Neural cell (in vitro differentiated cells): ENCODE results near the gene PPIE.
"Not testable (repeated sequence)": the region's sequence is repeated elsewhere in the genome, so short reads cannot be mapped to it uniquely, and the experiment has no call there.

Experiments
- CTCF ChIP-seq: fragments of 450-650 bp; IDR thresholded peaks from 2 replicates; pipeline ENCODE4 v1.5.1; 2014; ENCODE audit warnings: antibody characterized with exemption, mild to moderate bottlenecking, moderate library complexity; ENCODE audit not compliant: poor library complexity, severe bottlenecking
- EP300 ChIP-seq: fragments of 450-650 bp; conservative IDR thresholded peaks from 2 replicates; pipeline ENCODE4 v1.6.1; 2014; ENCODE audit warnings: antibody characterized with exemption, mild to moderate bottlenecking, moderate library complexity; ENCODE audit not compliant: poor library complexity, severe bottlenecking
- EZH2 ChIP-seq: fragments of 200-600, 300-800 bp; shearing (Covaris generic), sonication (generic); IDR thresholded peaks from 2 replicates; pipeline ENCODE4 v1.6.1; 2014; ENCODE audit warnings: antibody characterized with exemption, low read length, borderline replicate concordance, mild to moderate bottlenecking; ENCODE audit not compliant: insufficient read depth, poor library complexity, severe bottlenecking
- MXI1 ChIP-seq: fragments of 450-650 bp; conservative IDR thresholded peaks from 2 replicates; pipeline ENCODE4 v1.6.1; 2014; ENCODE audit warnings: antibody characterized with exemption, mild to moderate bottlenecking; ENCODE audit not compliant: poor library complexity, severe bottlenecking
- POLR2AphosphoS5 ChIP-seq: IDR thresholded peaks from 2 replicates; pipeline ENCODE4 v1.6.1; 2012
- RAD21 ChIP-seq: fragments of 450-650 bp; conservative IDR thresholded peaks from 2 replicates; pipeline ENCODE4 v1.6.1; 2014; ENCODE audit warnings: antibody characterized with exemption, mild to moderate bottlenecking, moderate library complexity
- REST ChIP-seq: IDR thresholded peaks from 2 replicates; pipeline ENCODE4 v1.6.1; 2012; ENCODE audit warnings: borderline replicate concordance
- SMC3 ChIP-seq: fragments of 450-650 bp; conservative IDR thresholded peaks from 2 replicates; pipeline ENCODE4 v1.6.1; 2014; ENCODE audit warnings: antibody characterized with exemption, mild to moderate bottlenecking, moderate library complexity; ENCODE audit not compliant: poor library complexity
- TAF1 ChIP-seq: IDR thresholded peaks from 2 replicates; pipeline ENCODE4 v1.6.1; 2012; ENCODE audit warnings: low read depth

GRCh38 chr1:39770100-39771021 is 31.7 kb downstream of the PPIE start:
- not testable (repeated sequence) for TF ChIP-seq REST, CTCF, EP300, EZH2, POLR2AphosphoS5, RAD21, TAF1, MXI1, SMC3
